Measurements from ENCODE around the gene ING4.

GRCh38 chr12:6692888-6693287, 30.0 kb upstream of the ING4 start:
- TF ChIP-seq, protein P1, sequence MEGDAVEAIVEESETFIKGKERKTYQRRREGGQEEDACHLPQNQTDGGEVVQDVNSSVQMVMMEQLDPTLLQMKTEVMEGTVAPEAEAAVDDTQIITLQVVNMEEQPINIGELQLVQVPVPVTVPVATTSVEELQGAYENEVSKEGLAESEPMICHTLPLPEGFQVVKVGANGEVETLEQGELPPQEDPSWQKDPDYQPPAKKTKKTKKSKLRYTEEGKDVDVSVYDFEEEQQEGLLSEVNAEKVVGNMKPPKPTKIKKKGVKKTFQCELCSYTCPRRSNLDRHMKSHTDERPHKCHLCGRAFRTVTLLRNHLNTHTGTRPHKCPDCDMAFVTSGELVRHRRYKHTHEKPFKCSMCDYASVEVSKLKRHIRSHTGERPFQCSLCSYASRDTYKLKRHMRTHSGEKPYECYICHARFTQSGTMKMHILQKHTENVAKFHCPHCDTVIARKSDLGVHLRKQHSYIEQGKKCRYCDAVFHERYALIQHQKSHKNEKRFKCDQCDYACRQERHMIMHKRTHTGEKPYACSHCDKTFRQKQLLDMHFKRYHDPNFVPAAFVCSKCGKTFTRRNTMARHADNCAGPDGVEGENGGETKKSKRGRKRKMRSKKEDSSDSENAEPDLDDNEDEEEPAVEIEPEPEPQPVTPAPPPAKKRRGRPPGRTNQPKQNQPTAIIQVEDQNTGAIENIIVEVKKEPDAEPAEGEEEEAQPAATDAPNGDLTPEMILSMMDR (conservative IDR thresholded peaks at IDR 0.05; ENCODE audit: low read depth, low read length), result no peak
- TF ChIP-seq, protein P2, sequence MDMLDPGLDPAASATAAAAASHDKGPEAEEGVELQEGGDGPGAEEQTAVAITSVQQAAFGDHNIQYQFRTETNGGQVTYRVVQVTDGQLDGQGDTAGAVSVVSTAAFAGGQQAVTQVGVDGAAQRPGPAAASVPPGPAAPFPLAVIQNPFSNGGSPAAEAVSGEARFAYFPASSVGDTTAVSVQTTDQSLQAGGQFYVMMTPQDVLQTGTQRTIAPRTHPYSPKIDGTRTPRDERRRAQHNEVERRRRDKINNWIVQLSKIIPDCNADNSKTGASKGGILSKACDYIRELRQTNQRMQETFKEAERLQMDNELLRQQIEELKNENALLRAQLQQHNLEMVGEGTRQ (IDR thresholded peaks at IDR 0.05; ENCODE audit: low read depth, low read length), result no peak
- TF ChIP-seq FOS (IDR thresholded peaks at IDR 0.05; ENCODE audit: low read depth, low read length) (no peak), MXI1 (IDR thresholded peaks at IDR 0.05; ENCODE audit: borderline replicate concordance, low read depth, low read length) (no peak), CHD1 (IDR thresholded peaks at IDR 0.05; ENCODE audit: low read depth, low read length) (no peak), NFE2L2 (IDR thresholded peaks at IDR 0.05; ENCODE audit: low read depth, low read length) (no peak), POLR2A (IDR thresholded peaks at IDR 0.05; ENCODE audit: low read depth, low read length) (no peak), MAFK (IDR thresholded peaks at IDR 0.05; ENCODE audit: low read depth, low read length) (no peak)
